Psoas muscle (tissue), 8 donors: ENCODE data around the gene AQP4. TPM values are rescaled to one million over a fixed set of nuclear protein-coding genes. Genes with fewer than 3 reads are reported as not detected.

Experiments used
- ATAC-seq, 4 donors: fragments of 200-7000 bp; cut with Tn5 transposase; one replicate each; pipeline ENCODE4 v1.9.1; 2020; ENCODE audit warnings: moderate library complexity in 3 of 4, mild to moderate bottlenecking in 2 of 4
- DNase-seq, 2 donors: peaks; one replicate each; pipeline ENCODE4 v3.0.0-alpha.2; 2020
- H3K27ac ChIP-seq: fragments of 200-600 bp; one replicate; pipeline ENCODE4 v1.8.0; 2022
- H3K27me3 ChIP-seq, 3 donors: fragments of 200-600 bp in 1 of 3; one replicate each; pipeline versions ENCODE4 v1.6.1 to v1.8.0; 2013 to 2022; ENCODE audit warnings: low read length in 2 of 3, mild to moderate bottlenecking in 2 of 3, moderate library complexity in 1 of 3; ENCODE audit not compliant: insufficient read depth in 3 of 3
- H3K36me3 ChIP-seq, 2 donors: fragments of 200-600 bp in 1 of 2; one replicate each; pipeline versions ENCODE4 v1.6.1 to v1.8.0; 2013 to 2022; ENCODE audit warnings: low read depth in 1 of 2, mild to moderate bottlenecking in 1 of 2, moderate library complexity in 1 of 2; ENCODE audit not compliant: insufficient read depth in 1 of 2
- H3K4me1 ChIP-seq: fragments of 200-600 bp; one replicate; pipeline ENCODE4 v1.8.0; 2022
- H3K4me3 ChIP-seq: fragments of 200-600 bp; one replicate; pipeline ENCODE4 v1.8.0; 2022; ENCODE audit warnings: mild to moderate bottlenecking
- H3K9me3 ChIP-seq: fragments of 200-600 bp; one replicate; pipeline ENCODE4 v1.8.0; 2022
- WGBS, 3 donors: extraction: QIAGEN DNeasy Blood & Tissue Kit; methylation state at CpG; one replicate each; pipeline versions ENCODE4 v1.1.6 to v1.1.7; 2013; 5-methylcytosine and 5-hydroxymethylcytosine counted together
- intact Hi-C, 2 donors: fragments of 100-400 bp; cut with DNase I; formaldehyde crosslinking; loops; one replicate each; pipeline versions ENCODE4 v1.11.0 to v1.14.2; 2022
- polyA plus RNA-seq, 3 donors: library from polyadenylated mRNA; stranded (reverse); fragments of 200-250 nt; gene quantifications; one replicate each; pipeline ENCODE4 v1.2.3, GENCODE V29; 2013
- total RNA-seq, 4 donors: library from RNA; stranded (reverse); fragmentation: NEBNext Ultra II Directional in 2 of 4; extraction: Animal tissue kit (Norgen Biotek cat#: 25700) in 2 of 4; gene quantifications; one replicate each; pipeline versions ENCODE4 v1.2.1 to v1.2.4, GENCODE V29; 2021 to 2023
- TF ChIP-seq, protein P1 (sequence below): fragments of 200-600 bp; IDR thresholded peaks from one replicate; pipeline ENCODE4 v1.8.0; 2022; ENCODE audit warnings: antibody characterized with exemption
- donor health status: healthy with polysubstance abuse.
- donor health status: DM: no; HTN: no; CAD: no; lungs with moderate emphysema.
- donor health status: Bipolar disorder and iron deficiency.
- donor health status: healthy.
- donor health status: DM: yes; HTN: yes; CAD: no.
- donor health status: DM: no; HTN: no; CAD: no.
- donor health status: DM: no; HTN: no; CAD: no.
- donor health status: DM: yes; HTN: yes; CAD: no.

Gene AQP4
- total and polyA plus RNA-seq, 7 donors, result 5.3 to 27.1 (median 10.4) TPM

DNA sequence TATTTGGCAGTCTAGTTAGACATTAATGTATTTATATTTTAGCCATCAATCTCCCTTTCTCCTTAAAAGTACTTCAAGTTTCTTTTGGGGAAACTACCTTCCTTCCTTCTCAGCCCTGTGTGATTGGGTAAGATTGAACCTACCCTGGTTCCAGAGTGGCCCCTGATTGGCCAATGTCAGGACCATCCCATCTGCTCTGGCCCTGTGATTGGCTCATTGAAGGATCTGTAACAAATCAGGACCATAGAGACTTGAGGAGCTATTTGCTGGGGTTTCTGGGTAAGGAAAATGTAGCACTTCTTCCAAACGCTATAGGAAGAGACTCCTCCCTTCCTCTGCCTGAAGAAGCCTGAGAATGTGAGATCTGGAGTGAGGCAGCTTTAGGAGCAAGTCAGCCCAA is 59.3 kb downstream of the AQP4 start:
- Histone ChIP-seq H3K9me3 (no peaks in the 10 kb centered on the region), H3K27me3 (no peaks in the 10 kb centered on the region), H3K36me3 (no peaks in the 10 kb centered on the region), H3K27ac (no peak overlapping the region), H3K4me3 (no peak overlapping the region), H3K4me1 (no peaks in the 10 kb centered on the region)
- DNase-seq (no peak), ATAC-seq (no peak)
- 64 to 75% (median 71%) methylated on average over 1 of the region's 1 CpG for WGBS, 3 donors
- TF ChIP-seq, protein P1, sequence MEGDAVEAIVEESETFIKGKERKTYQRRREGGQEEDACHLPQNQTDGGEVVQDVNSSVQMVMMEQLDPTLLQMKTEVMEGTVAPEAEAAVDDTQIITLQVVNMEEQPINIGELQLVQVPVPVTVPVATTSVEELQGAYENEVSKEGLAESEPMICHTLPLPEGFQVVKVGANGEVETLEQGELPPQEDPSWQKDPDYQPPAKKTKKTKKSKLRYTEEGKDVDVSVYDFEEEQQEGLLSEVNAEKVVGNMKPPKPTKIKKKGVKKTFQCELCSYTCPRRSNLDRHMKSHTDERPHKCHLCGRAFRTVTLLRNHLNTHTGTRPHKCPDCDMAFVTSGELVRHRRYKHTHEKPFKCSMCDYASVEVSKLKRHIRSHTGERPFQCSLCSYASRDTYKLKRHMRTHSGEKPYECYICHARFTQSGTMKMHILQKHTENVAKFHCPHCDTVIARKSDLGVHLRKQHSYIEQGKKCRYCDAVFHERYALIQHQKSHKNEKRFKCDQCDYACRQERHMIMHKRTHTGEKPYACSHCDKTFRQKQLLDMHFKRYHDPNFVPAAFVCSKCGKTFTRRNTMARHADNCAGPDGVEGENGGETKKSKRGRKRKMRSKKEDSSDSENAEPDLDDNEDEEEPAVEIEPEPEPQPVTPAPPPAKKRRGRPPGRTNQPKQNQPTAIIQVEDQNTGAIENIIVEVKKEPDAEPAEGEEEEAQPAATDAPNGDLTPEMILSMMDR, result no peak
- intact Hi-C loops, result no loop called here

DNA sequence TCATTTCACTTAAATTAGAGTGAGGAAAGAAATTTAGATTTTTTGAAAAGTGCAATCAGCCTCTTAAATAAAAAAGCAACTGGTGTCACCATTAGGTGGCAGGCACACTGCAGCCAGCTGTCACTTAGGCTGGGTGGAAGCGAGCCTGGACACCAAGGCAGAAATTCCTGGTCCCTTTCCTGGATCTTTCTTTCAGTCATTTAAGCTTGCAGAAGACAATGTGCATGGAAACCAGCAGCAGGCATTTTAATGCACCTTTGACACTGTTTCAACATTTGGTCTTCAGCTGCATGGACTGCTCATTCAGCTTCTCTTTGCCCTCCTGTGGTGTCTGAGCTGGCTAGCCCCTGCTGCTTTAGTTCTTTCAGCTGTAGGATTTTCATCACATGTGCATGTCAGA is 61.0 kb downstream of the AQP4 start:
- Histone ChIP-seq H3K4me3 (no peak overlapping the region), H3K36me3 (no peaks in the 10 kb centered on the region), H3K27ac (no peak overlapping the region), H3K4me1 (no peaks in the 10 kb centered on the region), H3K9me3 (no peaks in the 10 kb centered on the region), H3K27me3 (no peaks in the 10 kb centered on the region)
- TF ChIP-seq, protein P1, result peak; percentile 46
- WGBS, 3 donors, result 0 to 8% (median 4%) methylated on average over 1 of the region's 1 CpG
- intact Hi-C loops, result no loop called here
- DNase-seq (no peak), ATAC-seq (peak in 2 of 4 donors; percentile 53 to 62)

GRCh38 chr18:26803643-26804042 is 61.9 kb downstream of the AQP4 start:
- H3K4me3 ChIP-seq, result no peak overlapping the region
- DNase-seq (no peak), ATAC-seq (no peak)
- H3K27me3 ChIP-seq, result no peaks in the 10 kb centered on the region
- no peak overlapping the region for H3K27ac ChIP-seq
- intact Hi-C loops, result no loop called here
- no peaks in the 10 kb centered on the region for H3K36me3 ChIP-seq
- no peaks in the 10 kb centered on the region for H3K4me1 ChIP-seq
- TF ChIP-seq, protein P1, result no peak
- H3K9me3 ChIP-seq, result no peaks in the 10 kb centered on the region

GRCh38 chr18:26802330-26803200 is 62.9 kb downstream of the AQP4 start:
- no peak overlapping the region for H3K27ac ChIP-seq
- DNase-seq (no peak), ATAC-seq (no peak)
- H3K4me1 ChIP-seq, result no peaks in the 10 kb centered on the region
- no peaks in the 10 kb centered on the region for H3K27me3 ChIP-seq
- H3K36me3 ChIP-seq, result no peaks in the 10 kb centered on the region
- H3K9me3 ChIP-seq, result no peaks in the 10 kb centered on the region
- no peak overlapping the region for H3K4me3 ChIP-seq
- intact Hi-C loops, result no loop called here
- 51% methylated on average over 4 of the region's 4 CpGs for WGBS, 3 donors
- TF ChIP-seq, protein P1, result no peak
